Stomach smooth muscle (tissue), 2 donors: ENCODE results near the gene OR2H2.

Experiments
- H3K27ac ChIP-seq: one replicate; pipeline ENCODE4 v1.7.0; 2013; ENCODE audit warnings: mild to moderate bottlenecking, low read length, inconsistent platforms
- H3K27me3 ChIP-seq, 2 donors: one replicate each; pipeline ENCODE4 v1.7.0; 2013; ENCODE audit warnings: low read length in 2 of 2; ENCODE audit not compliant: insufficient read depth in 2 of 2, control insufficient read depth in 1 of 2
- H3K36me3 ChIP-seq, 2 donors: one replicate each; pipeline ENCODE4 v1.7.0; 2013; ENCODE audit warnings: low read length in 2 of 2; ENCODE audit not compliant: control insufficient read depth in 2 of 2, insufficient read depth in 2 of 2
- H3K4me1 ChIP-seq: one replicate; pipeline ENCODE4 v1.7.0; 2013; ENCODE audit warnings: low read length; ENCODE audit not compliant: control insufficient read depth, insufficient read depth
- H3K4me3 ChIP-seq, 2 donors: one replicate each; pipeline ENCODE4 v1.7.0; 2013; ENCODE audit warnings: low read length in 2 of 2
- H3K9ac ChIP-seq, 2 donors: one replicate each; pipeline ENCODE4 v1.7.0; 2013; ENCODE audit warnings: low read length in 2 of 2, mild to moderate bottlenecking in 1 of 2
- H3K9me3 ChIP-seq, 2 donors: one replicate each; pipeline ENCODE4 v1.7.0; 2013; ENCODE audit warnings: low read length in 2 of 2; ENCODE audit not compliant: control insufficient read depth in 2 of 2
- donor health status: healthy.
- donor health status: Pancreatic carcinoma.

OR2H2 gene

GRCh38 chr6:29617782-29618554 is 33.0 kb downstream of the OR2H2 start:
- H3K4me1 ChIP-seq: peaks cover 2% of the 10 kb centered on the region
- no peak overlapping the region for H3K27ac ChIP-seq
- no peak overlapping the region for H3K4me3 ChIP-seq
- H3K9ac ChIP-seq: no peak overlapping the region
- H3K36me3 ChIP-seq: peaks cover 33 to 46% of the 10 kb centered on the region in 2 donors
- no peaks in the 10 kb centered on the region for H3K9me3 ChIP-seq
- no peaks in the 10 kb centered on the region for H3K27me3 ChIP-seq

- Histone ChIP-seq H3K4me1 (peaks cover 2% of the 10 kb centered on the region), H3K36me3 (peaks cover 35 to 43% of the 10 kb centered on the region in 2 donors), H3K9me3 (no peaks in the 10 kb centered on the region), H3K4me3 (no peak overlapping the region), H3K27me3 (no peaks in the 10 kb centered on the region), H3K27ac (no peak overlapping the region), H3K9ac (no peak overlapping the region)
Observed at GRCh38 chr6:29619578-29620160, 34.7 kb downstream of the OR2H2 start.

- Histone ChIP-seq H3K36me3 (peaks cover 34 to 43% of the 10 kb centered on the region in 2 donors), H3K9me3 (no peaks in the 10 kb centered on the region), H3K27me3 (no peaks in the 10 kb centered on the region), H3K4me3 (no peak overlapping the region), H3K9ac (no peak overlapping the region), H3K4me1 (peaks cover 2% of the 10 kb centered on the region), H3K27ac (no peak overlapping the region)
Observed at GRCh38 chr6:29620630-29621029, 35.7 kb downstream of the OR2H2 start.

GRCh38 chr6:29624520-29624961 is 39.6 kb downstream of the OR2H2 start:
- H3K27me3 ChIP-seq: no peaks in the 10 kb centered on the region
- H3K36me3 ChIP-seq: peaks cover 27% of the 10 kb centered on the region in 2 donors
- H3K27ac ChIP-seq: no peak overlapping the region
- peaks cover 17% of the 10 kb centered on the region for H3K4me1 ChIP-seq
- H3K9ac ChIP-seq: no peak overlapping the region
- no peak overlapping the region for H3K4me3 ChIP-seq
- no peaks in the 10 kb centered on the region for H3K9me3 ChIP-seq

DNA sequence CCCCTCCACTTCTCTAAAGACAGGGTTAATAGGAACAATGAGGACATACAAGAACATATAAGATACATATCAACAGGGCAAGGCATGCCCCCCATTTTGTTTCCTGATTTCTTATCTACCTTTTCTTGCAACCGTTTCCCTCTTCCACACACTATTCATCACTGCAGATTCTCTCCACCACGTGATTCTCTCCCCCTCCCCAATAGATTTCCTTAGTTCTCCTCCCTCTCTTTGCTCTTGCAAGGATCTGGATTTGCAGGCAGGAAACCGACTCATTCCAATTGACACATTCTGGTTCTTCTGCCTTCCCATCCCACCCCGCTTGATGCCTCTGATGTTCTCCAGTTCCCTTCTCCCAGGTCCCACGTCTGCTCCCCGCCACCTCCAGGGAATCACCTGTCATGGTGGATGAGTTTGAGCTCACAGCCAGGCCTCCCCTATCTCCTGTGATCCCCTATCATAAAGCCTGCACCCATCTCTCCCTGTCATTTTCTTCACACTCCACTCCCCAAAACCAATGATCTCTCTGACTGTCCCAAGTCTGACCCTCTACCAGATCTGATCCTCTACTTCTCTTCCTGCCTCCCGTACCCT is 40.5 kb downstream of the OR2H2 start:
- H3K27me3 ChIP-seq: no peaks in the 10 kb centered on the region
- peaks cover 15% of the 10 kb centered on the region for H3K4me1 ChIP-seq
- no peak overlapping the region for H3K27ac ChIP-seq
- no peak overlapping the region for H3K4me3 ChIP-seq
- H3K9me3 ChIP-seq: no peaks in the 10 kb centered on the region
- peaks cover 20 to 23% of the 10 kb centered on the region in 2 donors for H3K36me3 ChIP-seq
- no peak overlapping the region for H3K9ac ChIP-seq

DNA sequence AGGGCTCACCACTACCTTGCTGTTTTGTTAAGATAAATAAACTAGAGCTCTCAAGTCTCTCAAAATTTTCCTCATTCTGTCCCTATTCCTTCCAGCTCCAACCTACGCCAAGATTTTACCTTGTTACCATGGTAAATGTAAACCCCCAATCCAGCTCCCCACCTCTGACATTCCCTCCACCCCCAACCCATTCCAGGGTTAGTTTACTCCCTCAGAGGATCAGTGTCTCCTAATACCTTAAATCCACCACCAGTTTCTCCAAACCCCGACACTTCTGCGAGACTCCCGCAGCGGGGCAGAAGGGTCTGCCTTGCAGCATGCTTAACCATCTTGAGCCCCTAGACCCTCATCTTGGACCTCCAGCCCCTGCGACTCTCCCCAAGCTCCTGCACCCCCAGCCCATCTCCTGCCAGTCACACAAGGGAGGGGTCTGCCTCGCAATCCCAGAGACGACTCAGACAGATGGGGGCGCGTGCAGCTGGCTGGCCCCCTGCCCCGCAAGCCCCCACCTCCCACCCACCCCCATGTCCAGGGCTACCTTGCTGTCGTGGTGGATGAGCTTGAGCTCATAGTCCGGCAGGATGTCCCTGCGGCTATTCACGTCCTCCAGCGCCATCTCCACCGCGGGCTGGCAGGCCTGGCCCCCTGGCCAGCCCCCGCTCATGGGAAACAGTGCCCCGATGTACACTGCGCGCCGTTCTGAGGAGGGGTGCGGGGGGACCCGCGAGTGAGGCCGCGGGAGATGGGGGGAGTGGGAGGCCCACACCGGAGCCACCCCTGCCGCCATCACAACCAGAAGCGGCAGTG is 42.2 kb downstream of the OR2H2 start:
- H3K27me3 ChIP-seq: no peaks in the 10 kb centered on the region
- H3K9me3 ChIP-seq: no peaks in the 10 kb centered on the region
- peaks cover 11 to 14% of the 10 kb centered on the region in 2 donors for H3K36me3 ChIP-seq
- peak overlapping the region; percentile 74 to 76 for H3K9ac ChIP-seq
- H3K4me1 ChIP-seq: peaks cover 29% of the 10 kb centered on the region
- peak overlapping the region; percentile 46 for H3K27ac ChIP-seq
- peak overlapping the region; percentile 60 to 80 for H3K4me3 ChIP-seq

DNA sequence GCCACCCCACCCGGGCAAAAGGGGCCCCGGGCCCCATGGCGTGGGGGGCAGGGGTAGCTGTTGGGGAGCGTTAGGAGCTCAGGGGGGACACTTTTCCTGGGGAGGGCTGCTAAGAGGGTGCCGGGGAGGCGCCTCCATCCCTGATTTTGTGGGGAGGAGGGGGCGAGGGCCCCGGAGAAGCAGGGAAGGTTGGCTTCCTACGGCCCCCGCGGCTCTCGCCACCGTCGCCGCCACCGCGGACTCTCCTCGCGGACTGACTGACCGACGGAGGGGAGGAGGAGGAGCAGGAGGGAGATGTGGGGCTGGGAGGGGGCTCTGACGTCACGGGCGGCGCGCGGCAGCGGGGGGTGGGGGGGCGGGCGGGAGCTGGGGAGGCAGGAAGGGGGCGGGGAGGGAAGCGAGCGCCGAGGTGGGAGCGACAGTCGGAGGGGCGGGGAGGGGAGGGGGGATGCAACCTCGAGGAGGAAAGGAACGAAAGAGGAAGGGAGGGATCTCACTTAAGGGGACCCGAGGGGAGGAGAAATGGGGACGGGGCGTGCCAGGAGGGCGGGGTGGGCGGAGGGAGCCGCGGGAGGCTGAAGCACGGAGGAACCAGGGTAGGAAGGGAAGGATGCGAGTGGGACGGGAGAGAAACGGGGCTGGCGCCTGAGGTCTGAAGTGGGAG is 43.0 kb downstream of the OR2H2 start:
- Histone ChIP-seq H3K36me3 (peaks cover 7 to 9% of the 10 kb centered on the region in 2 donors), H3K4me1 (peaks cover 29% of the 10 kb centered on the region), H3K4me3 (peak overlapping the region; percentile 71 to 80), H3K27me3 (no peaks in the 10 kb centered on the region), H3K27ac (peak overlapping the region; percentile 78), H3K9me3 (no peaks in the 10 kb centered on the region), H3K9ac (peak overlapping the region; percentile 75 to 76)

GRCh38 chr6:29628419-29629281 is 43.7 kb downstream of the OR2H2 start:
- H3K36me3 ChIP-seq: peaks cover under 1 to 2% of the 10 kb centered on the region in 2 donors
- H3K4me3 ChIP-seq: peak overlapping the region; percentile 71 to 80
- peaks cover 34% of the 10 kb centered on the region for H3K4me1 ChIP-seq
- no peaks in the 10 kb centered on the region for H3K27me3 ChIP-seq
- peak overlapping the region; percentile 78 for H3K27ac ChIP-seq
- H3K9ac ChIP-seq: peak overlapping the region; percentile 73 to 75
- no peaks in the 10 kb centered on the region for H3K9me3 ChIP-seq

DNA sequence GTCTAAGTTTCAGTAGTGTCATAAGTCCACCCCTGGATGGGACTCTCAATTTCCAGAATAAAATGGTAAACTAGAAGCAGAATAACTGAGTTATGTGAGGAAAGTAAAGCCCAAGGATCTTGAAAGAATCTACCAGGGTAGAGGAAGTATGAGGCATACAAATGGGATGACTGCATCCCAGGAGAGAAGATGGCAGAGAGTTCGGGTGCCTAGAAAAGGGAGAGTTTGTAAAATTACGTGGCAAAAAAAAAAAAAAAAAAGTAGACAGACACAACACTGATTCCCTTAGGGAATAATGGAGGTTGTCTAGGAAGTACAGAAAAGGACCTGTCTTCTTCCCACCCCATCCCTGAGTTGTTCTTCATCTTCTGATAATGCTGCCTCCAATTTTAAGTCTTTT is 44.6 kb downstream of the OR2H2 start:
- Histone ChIP-seq H3K9ac (no peak overlapping the region), H3K9me3 (no peaks in the 10 kb centered on the region), H3K27ac (no peak overlapping the region), H3K4me1 (peaks cover 37% of the 10 kb centered on the region), H3K4me3 (no peak overlapping the region), H3K27me3 (no peaks in the 10 kb centered on the region), H3K36me3 (no peaks in the 10 kb centered on the region)
